CD4-positive, alpha-beta T cell treated with Interleukin-1 beta for 1 hour (primary cell): Measurements from ENCODE around the gene UNC119B.
"Not testable (repeated sequence)": the region's sequence is repeated elsewhere in the genome, so short reads cannot be mapped to it uniquely, and the experiment has no call there.

Experiments
- DNase-seq, 2 donors: peaks; one replicate each; pipeline ENCODE4 v3.0.0-alpha.2; 2020 to 2022

The UNC119B gene

DNA sequence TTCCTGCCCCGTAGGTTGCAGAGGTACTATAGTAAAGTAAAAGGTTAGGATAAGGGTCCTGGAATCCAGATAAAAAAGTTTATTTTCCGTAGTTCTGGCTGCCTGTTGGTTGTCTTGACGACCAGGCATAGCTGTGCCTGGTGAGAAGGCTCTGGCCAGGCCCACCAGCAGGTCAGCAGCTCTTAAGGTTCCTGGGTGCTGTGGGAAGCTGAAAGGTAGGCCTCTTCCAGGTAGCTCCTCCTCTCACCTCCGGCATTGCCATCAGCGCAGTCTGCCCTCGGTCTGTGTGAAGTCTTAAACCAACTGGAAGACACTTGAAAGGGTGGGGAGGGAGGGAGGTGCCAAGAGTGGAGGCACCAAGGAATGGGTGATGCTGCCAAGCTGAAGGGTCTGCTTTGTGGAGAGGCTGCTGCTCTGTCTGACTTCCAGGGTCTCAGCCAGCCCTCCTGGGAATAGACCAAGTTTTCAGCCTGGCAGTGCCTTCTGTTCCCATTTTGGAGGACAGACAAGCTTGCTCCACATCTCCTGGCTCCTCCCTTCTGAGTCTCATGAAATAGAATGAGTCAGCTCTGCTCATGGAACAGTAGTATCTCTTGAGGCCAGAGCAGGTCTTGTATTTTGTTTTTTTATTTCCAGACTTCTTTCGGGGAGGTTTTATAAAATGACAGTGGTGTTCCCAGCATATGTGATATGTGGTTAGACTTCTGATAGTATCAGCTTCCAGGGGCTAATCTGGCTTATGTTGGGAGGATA lies 10.2 kb downstream of the UNC119B start:
- DNase-seq, result no peak

- no peak for DNase-seq
These were observed 10.9 kb downstream of the UNC119B start for GRCh38 chr12:120720987-120721801.

GRCh38 chr12:120721866-120722265 lies 11.6 kb downstream of the UNC119B start:
- DNase-seq, result no peak

GRCh38 chr12:120722784-120723183 lies 12.5 kb downstream of the UNC119B start:
- no peak for DNase-seq

DNA sequence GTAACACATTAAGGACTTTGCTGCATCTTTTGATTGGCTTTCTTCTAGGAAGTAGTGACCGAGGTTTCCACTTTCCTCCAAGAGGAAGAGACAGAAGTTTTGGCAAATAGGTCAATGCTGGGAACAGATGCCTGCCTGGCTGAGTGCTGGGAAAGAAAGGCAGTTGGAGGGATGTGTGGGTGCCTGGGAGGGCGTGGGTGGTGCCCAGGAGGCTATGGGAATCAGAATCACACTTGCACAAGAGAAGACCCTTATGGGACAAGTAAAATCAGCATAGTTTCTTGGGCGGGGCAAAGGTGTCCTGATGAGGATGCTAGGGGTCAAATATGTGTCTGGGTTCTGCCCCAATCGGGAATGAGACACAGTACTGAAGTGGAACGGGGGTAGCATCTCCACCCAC lies 14.5 kb downstream of the UNC119B start:
- DNase-seq, result no peak

GRCh38 chr12:120725151-120725658 lies 14.9 kb downstream of the UNC119B start:
- DNase-seq, result no peak

DNA sequence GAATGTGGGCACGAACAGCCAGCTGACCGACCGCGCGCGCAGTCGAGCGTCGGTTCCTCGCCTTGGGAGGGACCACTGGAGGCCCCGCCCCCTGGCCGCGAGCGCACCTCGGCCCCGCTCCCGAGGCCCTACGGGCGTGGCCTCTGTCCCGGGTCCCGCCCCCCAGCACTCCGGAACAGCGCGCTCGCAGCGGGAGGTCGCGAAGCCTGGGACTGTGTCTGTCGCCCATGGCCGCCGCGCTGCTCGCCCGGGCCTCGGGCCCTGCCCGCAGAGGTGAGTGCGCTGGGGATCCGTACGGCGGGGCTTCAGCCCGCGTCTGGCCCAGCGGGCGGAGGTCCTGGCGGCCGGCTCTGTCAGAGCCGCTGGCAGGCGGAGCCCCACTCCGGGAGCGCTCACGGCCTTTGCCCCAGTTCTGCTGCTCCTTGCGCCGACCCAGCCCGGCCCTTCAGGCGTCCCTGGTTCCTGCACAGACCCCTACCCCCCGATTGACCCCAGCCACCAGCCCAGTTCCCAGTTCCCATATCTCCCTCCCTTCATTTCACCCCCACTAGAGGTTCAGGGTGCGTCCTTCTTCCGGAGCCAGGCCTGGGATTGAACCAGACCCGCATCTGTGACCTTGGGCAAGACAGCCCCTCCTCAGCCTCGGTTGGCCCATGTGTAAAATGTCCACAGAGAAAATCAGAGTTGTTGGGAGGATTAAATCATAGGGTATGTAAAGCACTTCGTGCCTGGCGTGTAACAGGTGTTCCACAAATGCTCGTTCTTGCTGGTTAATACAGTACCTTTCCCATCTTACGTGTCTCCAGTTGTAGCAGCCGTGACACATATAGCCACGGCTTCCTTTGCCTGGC lies 15.6 kb downstream of the UNC119B start, which contains the start of gene ACADS:
TSS of gene ACADS (plus strand) at position 168 of the 851 bp plus-strand sequence. CDS start at position 228, 60 bp downstream.
- DNase-seq, result peak; percentile 89 to 90

DNA sequence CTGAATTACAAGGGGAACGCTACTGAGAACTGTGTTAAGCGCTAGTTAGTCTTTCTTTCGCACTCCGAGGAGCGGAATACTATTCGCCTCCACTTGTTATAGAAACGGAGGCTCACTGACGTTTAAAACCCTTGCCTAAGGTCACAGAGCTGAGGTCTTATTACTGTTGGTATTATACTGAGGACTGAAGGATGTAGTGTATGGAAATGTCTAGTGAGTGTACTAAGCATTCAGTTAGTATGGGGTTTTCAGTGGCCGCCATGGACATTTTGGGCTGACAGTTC lies 16.2 kb downstream of the UNC119B start:
- no peak for DNase-seq

DNA sequence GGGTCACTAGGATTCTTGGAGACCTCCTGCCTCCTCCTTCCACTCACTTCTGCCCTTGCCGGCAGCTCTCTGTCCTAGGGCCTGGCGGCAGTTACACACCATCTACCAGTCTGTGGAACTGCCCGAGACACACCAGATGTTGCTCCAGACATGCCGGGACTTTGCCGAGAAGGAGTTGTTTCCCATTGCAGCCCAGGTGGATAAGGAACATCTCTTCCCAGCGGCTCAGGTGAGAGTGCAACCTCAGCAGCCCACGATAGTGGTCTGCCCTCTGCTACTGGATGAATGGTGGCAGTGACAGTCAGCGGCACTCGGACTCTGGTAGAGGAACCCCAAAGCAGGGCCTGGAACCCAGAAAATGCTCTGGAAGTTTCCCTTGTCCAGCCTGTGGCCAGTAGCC lies 16.7 kb downstream of the UNC119B start:
- no peak for DNase-seq

DNA sequence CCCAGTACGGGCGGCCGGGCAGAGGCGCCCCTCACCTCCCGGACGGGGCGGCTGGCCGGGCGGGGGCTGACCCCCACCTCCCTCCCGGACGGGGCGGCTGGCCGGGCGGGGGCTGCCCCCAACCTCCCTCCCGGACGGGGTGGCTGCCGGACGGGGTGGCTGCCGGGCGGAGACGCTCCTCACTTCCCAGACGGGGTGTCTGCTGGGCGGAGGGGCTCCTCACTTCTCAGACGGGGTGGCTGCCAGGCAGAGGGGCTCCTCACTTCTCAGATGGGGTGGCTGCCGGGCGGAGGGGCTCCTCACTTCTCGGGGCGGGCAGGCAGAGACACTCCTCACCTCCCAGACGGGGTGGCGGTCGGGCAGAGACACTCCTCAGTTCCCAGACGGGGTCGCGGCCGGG lies 21.9 kb downstream of the UNC119B start:
- DNase-seq, result not testable (repeated sequence)

DNA sequence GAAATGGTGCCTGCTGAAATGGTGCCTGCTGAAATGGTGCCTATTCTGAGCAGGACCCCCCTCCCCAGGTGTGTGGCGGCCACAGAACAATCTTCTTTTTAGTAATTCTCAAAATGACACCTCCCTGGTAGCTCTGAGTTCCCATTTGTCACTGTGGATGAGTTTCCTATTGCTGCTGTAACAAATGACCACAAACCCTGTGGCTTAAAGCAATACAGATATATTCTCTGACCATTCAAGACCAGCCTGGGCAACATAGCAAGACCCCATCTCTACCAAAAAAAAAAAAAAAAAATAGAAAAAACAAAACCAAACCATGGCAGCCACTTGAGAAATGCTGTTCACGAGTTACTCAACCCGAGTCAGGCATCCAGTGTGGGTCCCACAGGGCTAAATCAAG lies 23.3 kb downstream of the UNC119B start:
- DNase-seq, result no peak

DNA sequence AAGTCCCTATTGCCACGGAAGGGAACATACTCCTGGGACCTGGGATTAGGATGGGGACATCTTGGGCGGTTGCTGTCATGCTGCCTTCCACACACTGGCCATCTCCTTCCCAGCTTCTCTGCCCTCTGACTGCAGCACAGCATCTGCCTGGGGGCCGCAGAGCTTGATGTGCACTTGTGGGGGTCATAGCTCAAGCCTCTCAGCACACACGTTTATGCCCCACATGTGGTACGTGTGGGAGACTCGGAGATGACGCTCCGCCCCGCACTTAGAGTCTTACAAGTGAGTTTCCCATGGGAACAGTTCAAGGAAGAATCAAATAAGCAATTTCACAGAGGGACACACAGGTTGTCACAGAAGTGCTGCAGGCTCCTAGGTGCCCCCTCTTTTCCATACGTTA lies 24.0 kb downstream of the UNC119B start:
- no peak for DNase-seq

DNA sequence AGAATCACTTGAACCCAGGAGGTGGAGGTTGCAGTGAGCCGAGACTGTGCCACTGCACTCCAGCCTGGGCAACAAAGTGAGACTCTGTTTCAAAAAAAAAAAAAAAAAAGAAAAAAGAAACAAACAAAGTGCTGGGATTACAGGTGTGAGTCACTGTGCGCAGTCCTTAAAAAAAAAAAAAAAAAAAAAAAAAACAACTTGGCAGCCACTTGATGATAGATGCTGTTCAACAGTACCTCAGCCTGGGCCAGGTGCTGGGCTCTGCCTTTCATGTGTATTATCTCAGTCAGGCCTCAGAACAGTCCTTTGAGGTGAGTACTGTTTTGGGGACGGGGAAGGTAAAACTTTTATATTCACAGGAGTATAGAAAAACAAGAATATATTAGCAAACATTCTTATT lies 24.9 kb downstream of the UNC119B start:
- no peak for DNase-seq

DNA sequence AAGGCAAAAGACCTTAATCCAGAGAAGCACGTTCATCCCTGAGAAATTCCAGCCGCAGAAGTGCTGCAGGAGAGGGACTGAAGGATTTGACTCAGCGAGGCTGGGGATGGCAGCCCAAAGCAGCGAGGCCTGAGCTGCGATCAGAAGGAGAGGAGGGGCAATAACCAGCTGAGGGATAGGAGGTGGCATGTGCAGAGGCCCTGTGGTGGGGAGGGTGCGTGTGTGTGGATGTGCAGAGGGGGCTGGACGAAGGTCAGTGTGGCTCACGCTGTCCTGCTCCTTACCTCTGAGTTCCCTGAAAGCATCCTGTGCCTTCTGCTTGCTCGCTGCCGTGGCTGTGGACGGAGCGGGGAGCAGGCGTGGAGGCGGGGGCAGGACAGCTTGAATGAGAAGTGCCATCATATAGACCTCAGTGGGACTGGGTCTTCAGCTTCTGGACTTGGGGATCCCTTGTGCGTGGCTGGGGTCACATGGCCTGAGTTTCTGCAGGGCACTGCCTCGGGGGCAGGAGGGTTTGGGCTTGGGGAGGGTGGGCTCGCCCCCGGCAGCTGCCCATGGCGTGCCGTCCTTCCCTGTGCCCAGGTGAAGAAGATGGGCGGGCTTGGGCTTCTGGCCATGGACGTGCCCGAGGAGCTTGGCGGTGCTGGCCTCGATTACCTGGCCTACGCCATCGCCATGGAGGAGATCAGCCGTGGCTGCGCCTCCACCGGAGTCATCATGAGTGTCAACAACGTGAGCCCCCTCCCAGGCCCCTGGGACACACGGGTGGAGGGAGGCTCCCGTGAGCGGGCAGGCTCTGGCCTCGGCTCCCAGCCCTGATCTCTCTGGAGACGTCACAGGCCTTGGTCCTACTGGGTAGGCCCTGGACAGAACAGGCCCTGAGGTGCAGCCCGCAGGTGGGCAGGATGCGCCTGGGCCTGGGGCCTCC lies 26.4 kb downstream of the UNC119B start:
- no peak for DNase-seq

- no peak for DNase-seq
These were observed 27.4 kb downstream of the UNC119B start for GRCh38 chr12:120737557-120738251.

- DNase-seq, result no peak
These were observed 28.2 kb downstream of the UNC119B start for GRCh38 chr12:120738252-120739030.

DNA sequence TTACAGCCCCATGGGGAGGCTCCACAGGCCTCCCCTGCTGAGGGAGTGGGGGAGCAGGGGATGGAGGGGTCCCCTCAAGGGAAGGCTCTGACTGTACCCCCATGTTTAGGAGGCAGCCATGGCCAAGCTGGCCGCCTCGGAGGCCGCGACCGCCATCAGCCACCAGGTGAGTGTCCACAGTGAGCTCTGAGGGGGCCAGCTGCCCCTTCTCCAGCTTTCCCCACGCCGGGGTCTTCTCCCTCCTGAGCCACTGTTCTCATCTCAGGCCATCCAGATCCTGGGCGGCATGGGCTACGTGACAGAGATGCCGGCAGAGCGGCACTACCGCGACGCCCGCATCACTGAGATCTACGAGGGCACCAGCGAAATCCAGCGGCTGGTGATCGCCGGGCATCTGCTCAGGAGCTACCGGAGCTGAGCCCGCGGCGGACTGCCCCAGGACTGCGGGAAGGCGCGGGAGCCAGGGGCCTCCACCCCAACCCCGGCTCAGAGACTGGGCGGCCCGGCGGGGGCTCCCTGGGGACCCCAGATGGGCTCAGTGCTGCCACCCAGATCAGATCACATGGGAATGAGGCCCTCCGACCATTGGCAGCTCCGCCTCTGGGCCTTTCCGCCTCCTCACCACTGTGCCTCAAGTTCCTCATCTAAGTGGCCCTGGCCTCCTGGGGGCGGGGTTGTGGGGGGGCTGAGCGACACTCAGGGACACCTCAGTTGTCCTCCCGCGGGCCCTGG lies 28.9 kb downstream of the UNC119B start:
- DNase-seq, result no peak

DNA sequence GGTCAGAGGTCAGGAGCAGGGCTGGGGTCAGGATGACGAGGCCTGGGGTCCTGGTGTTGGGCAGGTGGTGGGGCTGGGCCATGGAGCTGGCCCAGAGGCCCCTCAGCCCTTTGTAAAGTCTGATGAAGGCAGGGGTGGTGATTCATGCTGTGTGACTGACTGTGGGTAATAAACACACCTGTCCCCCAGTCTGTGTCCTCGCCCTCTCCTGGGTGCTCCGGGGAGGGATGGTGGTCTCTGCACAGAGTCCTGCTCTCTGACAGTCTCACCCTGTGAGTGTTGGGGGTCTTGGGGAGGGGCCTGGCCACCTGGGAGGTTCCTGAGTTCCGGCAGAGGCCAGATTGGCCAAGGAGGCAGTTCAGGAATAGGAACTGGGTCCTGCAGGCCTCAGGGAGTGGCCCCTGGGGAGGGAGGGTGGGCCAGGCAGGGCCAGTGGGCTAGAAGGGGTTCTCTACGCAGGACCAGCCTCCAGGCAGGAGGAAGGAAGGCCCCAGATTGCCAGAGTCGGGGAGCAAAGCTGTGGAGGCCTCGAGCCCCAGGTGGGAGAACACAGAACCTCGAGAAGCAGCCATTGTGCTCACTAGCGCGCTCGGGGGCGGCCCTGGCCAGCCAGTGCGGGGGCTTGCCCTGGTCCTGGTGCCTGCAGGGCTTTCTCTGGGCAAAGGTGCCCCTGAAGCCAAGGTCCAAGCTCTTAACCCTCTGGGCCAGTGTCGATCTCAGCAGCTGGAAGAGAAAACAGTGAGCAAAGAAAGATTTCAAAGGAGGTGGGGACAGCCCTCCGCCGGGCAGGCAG lies 29.8 kb downstream of the UNC119B start:
- no peak for DNase-seq

DNA sequence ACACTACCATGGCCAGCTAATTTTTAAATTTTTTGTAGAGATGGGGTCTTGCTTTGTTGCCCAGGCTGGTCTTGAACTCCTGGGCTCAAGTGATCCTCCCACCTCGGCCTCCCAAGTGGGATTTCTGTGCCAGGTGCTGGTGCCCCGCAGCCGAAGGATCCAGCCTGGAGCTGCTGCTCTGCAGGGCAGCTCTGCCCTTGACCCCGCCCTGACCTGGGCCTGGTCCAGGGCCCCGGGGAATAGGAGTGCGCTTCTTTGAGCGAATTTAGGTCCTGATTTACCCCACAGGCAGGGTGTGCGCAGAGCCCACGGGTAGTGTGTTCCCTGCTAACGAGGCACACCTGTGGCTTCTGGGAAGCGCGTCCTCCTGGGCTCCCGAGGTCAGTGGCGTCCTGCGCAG lies 30.6 kb downstream of the UNC119B start:
- no peak for DNase-seq
